Fibroblast of lung (primary cell): ENCODE results near the gene ARFGAP2.

Source experiments
- CTCF ChIP-seq, 2 donors: IDR thresholded peaks in 1 of 2; conservative IDR thresholded peaks in 1 of 2; 1 replicate in 1 of 2; 2 replicates in 1 of 2; pipeline ENCODE4 v1.5.1; 2011 to 2012; ENCODE audit warnings: low read length in 2 of 2, control low read depth in 1 of 2, inconsistent platforms in 1 of 2, low read depth in 1 of 2, mild to moderate bottlenecking in 1 of 2
- EZH2 ChIP-seq: IDR thresholded peaks from 2 replicates; pipeline ENCODE4 v1.5.1; 2012; ENCODE audit warnings: low read length, control low read depth, mild to moderate bottlenecking; ENCODE audit errors: missing control alignments

GRCh38 chr11:47182380-47182779 lies 5.7 kb upstream of the ARFGAP2 start:
- no peak for TF ChIP-seq CTCF (conservative IDR thresholded peaks at IDR 0.05 in 1 of 2, IDR thresholded peaks at IDR 0.05 in 1 of 2; ENCODE audit: low read depth in 1 of 2, low read length in 2 of 2)
- TF ChIP-seq EZH2 = no peak
